Activated CD4-positive, alpha-beta memory T cell treated with anti-CD3 and anti-CD28 coated beads, Interleukin-2, amount 10 ng/mL, durations not matched to agents 7 days and 5 days (primary cell): ENCODE measurements around the gene ACTN1. TPM values are rescaled to one million over a fixed set of nuclear protein-coding genes. Genes with fewer than 3 reads are reported as not detected.

Experiments
- CTCF ChIA-PET: fragments of 350-600 bp; sonication (Branson Sonifier 250); formaldehyde crosslinking; loops from one replicate; lab custom pipeline; 2021; ENCODE audit warnings: antibody characterized with exemption, inconsistent platforms; lab: Charles Lee
- POLR2A ChIA-PET: fragments of 350-600 bp; sonication (Branson Sonifier 250); formaldehyde crosslinking; loops from one replicate; lab custom pipeline; 2021; ENCODE audit warnings: antibody characterized with exemption; lab: Charles Lee
- DNase-seq: peaks from one replicate; pipeline ENCODE4 v3.0.0-alpha.2; 2020
- H3K27ac Mint-ChIP-seq: one replicate; pipeline ENCODE4 v1.8.0; 2021; ENCODE audit warnings: mild to moderate bottlenecking, mixed read lengths
- H3K27me3 Mint-ChIP-seq: one replicate; pipeline ENCODE4 v1.8.0; 2021; ENCODE audit warnings: mixed read lengths
- H3K36me3 Mint-ChIP-seq: one replicate; pipeline ENCODE4 v1.8.0; 2021; ENCODE audit warnings: low read depth, mixed read lengths
- H3K4me1 Mint-ChIP-seq: one replicate; pipeline ENCODE4 v1.8.0; 2021; ENCODE audit warnings: mixed read lengths
- H3K4me3 Mint-ChIP-seq: one replicate; pipeline ENCODE4 v1.8.0; 2021; ENCODE audit warnings: mild to moderate bottlenecking, mixed read lengths
- H3K9me3 Mint-ChIP-seq: one replicate; pipeline ENCODE4 v1.8.0; 2021; ENCODE audit warnings: mixed read lengths
- total RNA-seq, 2 experiments: library from RNA; stranded (reverse); gene quantifications; one replicate each; pipeline ENCODE4 v1.2.3, GENCODE V29; 2021

ACTN1 gene
- total RNA-seq, 2 experiments from 2014 or later = 34.7 to 37.1 TPM

DNA sequence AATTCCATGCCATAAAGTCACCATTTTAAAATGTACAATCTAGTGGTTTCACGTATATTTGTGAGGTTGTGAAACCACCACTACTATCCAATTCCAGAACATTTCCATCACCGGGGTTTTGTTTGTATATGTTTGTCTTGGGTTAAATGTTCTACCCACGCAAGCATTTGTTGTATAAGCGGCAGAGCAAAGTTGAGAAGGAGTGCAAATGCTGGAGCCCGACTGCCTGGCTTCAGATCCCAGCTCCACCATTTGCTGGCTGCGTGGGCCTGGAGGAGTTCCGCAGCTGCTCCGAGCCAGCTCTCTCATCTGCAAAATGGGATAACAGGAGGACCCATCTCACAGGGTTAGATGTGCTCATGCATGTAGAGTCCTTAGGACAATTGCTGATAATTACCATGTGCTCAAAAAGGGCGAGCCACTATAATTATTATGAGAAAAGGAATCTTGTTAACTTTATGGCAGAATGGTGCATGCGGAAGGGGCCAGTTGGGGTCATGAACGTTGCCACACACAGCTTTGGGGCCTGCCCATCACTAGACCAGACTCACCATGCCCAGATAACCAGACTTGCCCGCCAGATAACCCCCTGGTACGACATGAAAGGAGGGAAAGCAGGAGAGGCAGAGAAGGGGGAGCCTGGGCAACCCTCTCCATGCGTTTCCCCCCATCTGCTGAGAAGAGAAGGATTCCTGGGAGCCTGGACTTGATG, 6.4 kb downstream of the ACTN1 start:
- H3K27me3 Mint-ChIP-seq = no peaks in the 10 kb centered on the region
- peaks cover 50% of the 10 kb centered on the region for H3K4me1 Mint-ChIP-seq
- H3K4me3 Mint-ChIP-seq = no peak overlapping the region
- no peak for DNase-seq
- CTCF ChIA-PET = interaction anchor here (0.5 kb wide), 1 partner anchor 360 kb away, joined by 3 read pairs; no protein-coding TSS in a partner anchor
- H3K9me3 Mint-ChIP-seq = peaks cover 26% of the 10 kb centered on the region
- H3K36me3 Mint-ChIP-seq = peaks cover 40% of the 10 kb centered on the region
- H3K27ac Mint-ChIP-seq = no peak overlapping the region
- POLR2A ChIA-PET = no interaction called here

GRCh38 chr14:68971411-68972035, 7.6 kb downstream of the ACTN1 start:
- no peak overlapping the region for H3K27ac Mint-ChIP-seq
- peaks cover 26% of the 10 kb centered on the region for H3K9me3 Mint-ChIP-seq
- no peak overlapping the region for H3K4me3 Mint-ChIP-seq
- H3K27me3 Mint-ChIP-seq = no peaks in the 10 kb centered on the region
- DNase-seq = no peak
- ChIA-PET POLR2A (no interaction called here), CTCF (no interaction called here)
- H3K4me1 Mint-ChIP-seq = peaks cover 43% of the 10 kb centered on the region
- peaks cover 36% of the 10 kb centered on the region for H3K36me3 Mint-ChIP-seq

- ChIA-PET POLR2A (no interaction called here), CTCF (no interaction called here)
- peaks cover 36% of the 10 kb centered on the region for H3K36me3 Mint-ChIP-seq
- H3K27ac Mint-ChIP-seq = no peak overlapping the region
- peaks cover 37% of the 10 kb centered on the region for H3K4me1 Mint-ChIP-seq
- H3K4me3 Mint-ChIP-seq = no peak overlapping the region
- no peak for DNase-seq
- peaks cover 26% of the 10 kb centered on the region for H3K9me3 Mint-ChIP-seq
- no peaks in the 10 kb centered on the region for H3K27me3 Mint-ChIP-seq
Observed at GRCh38 chr14:68970736-68971135, 8.4 kb downstream of the ACTN1 start.

DNA sequence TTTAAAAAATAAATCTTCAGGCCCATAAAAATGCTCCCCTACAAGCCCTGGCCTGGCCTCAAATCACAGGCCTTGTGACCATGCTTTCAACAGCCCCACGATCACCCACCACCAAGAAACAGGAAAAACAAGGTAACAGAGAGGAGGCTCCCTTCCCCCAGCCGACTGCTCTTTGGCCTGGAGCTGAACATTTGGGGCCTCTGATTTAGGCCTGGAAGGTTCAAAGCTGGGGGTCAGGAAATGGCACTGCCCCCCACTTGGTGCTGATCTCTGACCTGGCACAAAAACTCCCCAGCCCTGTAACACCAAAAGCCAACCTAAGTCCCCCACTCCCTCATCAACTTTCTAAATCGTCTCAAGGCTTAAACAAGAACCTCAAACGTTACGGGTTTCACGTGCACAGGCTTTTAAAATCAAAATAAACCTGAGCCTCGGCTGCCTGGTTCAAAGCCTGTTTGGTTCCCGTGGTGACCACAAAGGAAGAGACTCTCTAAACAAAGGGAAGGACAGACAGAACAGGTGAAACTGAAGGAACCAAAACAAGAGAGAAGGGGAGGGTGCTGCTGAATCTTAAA, 9.0 kb downstream of the ACTN1 start:
- peaks cover 30% of the 10 kb centered on the region for H3K36me3 Mint-ChIP-seq
- H3K4me3 Mint-ChIP-seq = no peak overlapping the region
- ChIA-PET POLR2A (no interaction called here), CTCF (interaction anchor here (1.2 kb wide), 1 partner anchor 126 kb away, joined by 3 read pairs; no protein-coding TSS in a partner anchor)
- peak overlapping the region; percentile 62 for H3K27ac Mint-ChIP-seq
- peaks cover 37% of the 10 kb centered on the region for H3K4me1 Mint-ChIP-seq
- H3K9me3 Mint-ChIP-seq = peaks cover 26% of the 10 kb centered on the region
- DNase-seq = no peak
- H3K27me3 Mint-ChIP-seq = no peaks in the 10 kb centered on the region

GRCh38 chr14:68969278-68970033, 9.6 kb downstream of the ACTN1 start:
- Mint-ChIP-seq H3K27me3 (no peaks in the 10 kb centered on the region), H3K36me3 (peaks cover 24% of the 10 kb centered on the region), H3K9me3 (peaks cover 21% of the 10 kb centered on the region), H3K4me1 (peaks cover 37% of the 10 kb centered on the region), H3K4me3 (no peak overlapping the region), H3K27ac (peak overlapping the region; percentile 62)
- DNase-seq = no peak
- POLR2A ChIA-PET = interaction anchor here (1.2 kb wide), 1 partner anchor 8 kb away, joined by 4 read pairs; no protein-coding TSS in a partner anchor
- CTCF ChIA-PET = interaction anchor here (1.1 to 1.2 kb wide), 2 partner anchors 126 to 428 kb away, joined by 3 read pairs; partner anchors contain the start of gene ERH

DNA sequence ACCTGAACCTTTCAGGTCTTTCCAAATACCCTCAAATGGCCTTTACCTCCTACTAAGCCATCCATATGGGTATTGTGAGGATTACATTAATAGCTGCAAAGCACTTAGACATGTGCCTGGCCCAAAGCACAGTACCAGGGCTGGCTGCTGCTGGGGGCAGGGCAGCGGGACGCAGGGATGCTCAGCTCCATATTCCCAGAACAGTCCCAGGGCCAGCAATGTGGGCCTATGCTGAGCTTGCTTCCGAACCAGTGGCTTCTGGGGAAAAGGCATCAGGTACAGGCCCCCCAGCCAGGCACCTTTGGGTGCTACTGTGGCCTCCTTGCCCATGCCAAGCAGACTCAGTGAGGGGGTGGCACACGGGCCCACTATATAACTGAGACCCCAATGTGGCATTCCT, 10.4 kb downstream of the ACTN1 start:
- ChIA-PET POLR2A (interaction anchor here (1.2 kb wide), 1 partner anchor 9 kb away, joined by 4 read pairs; no protein-coding TSS in a partner anchor), CTCF (interaction anchor here (1.1 kb wide), 1 partner anchor 429 kb away, joined by 3 read pairs; the partner anchor contains the start of gene ERH)
- H3K9me3 Mint-ChIP-seq = peaks cover 16% of the 10 kb centered on the region
- H3K27ac Mint-ChIP-seq = no peak overlapping the region
- no peak overlapping the region for H3K4me3 Mint-ChIP-seq
- H3K4me1 Mint-ChIP-seq = peaks cover 37% of the 10 kb centered on the region
- DNase-seq = no peak
- no peaks in the 10 kb centered on the region for H3K27me3 Mint-ChIP-seq
- H3K36me3 Mint-ChIP-seq = peaks cover 17% of the 10 kb centered on the region

- Mint-ChIP-seq H3K4me3 (no peak overlapping the region), H3K4me1 (peaks cover 37% of the 10 kb centered on the region), H3K36me3 (peaks cover 11% of the 10 kb centered on the region), H3K27ac (no peak overlapping the region), H3K9me3 (peaks cover 9% of the 10 kb centered on the region), H3K27me3 (no peaks in the 10 kb centered on the region)
- POLR2A ChIA-PET = interaction anchor here (1.2 kb wide), 1 partner anchor 10 kb away, joined by 4 read pairs; no protein-coding TSS in a partner anchor
- peak; percentile 34 for DNase-seq
- CTCF ChIA-PET = no interaction called here
Observed at GRCh38 chr14:68968051-68968450, 11.1 kb downstream of the ACTN1 start.

DNA sequence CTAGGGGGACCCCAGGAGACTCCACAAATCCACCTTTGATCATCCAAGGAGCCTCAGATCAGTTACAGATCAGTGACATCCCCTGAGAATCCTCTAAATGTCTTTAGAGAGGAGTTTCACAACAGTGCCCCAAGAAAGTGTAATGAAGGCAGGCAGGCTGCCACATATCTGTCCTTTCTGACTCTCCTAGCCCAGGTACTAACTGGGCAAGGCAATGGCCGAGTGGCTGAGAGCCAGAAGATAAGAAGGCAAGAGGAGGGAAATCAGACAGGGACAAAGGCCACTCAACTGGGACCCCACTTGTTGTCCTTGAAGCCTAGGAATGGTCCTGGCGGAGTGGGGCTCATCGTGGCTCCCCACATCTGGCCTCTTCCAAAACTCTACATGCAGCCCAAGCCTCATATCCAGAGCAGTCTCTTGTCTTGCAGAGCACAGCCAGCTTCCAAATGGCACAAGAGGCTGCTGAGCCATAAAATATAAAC, 11.6 kb downstream of the ACTN1 start:
- H3K27me3 Mint-ChIP-seq = no peaks in the 10 kb centered on the region
- POLR2A ChIA-PET = no interaction called here
- peaks cover 4% of the 10 kb centered on the region for H3K9me3 Mint-ChIP-seq
- no peak overlapping the region for H3K27ac Mint-ChIP-seq
- H3K4me1 Mint-ChIP-seq = peaks cover 37% of the 10 kb centered on the region
- CTCF ChIA-PET = no interaction called here
- H3K4me3 Mint-ChIP-seq = no peak overlapping the region
- peaks cover 5% of the 10 kb centered on the region for H3K36me3 Mint-ChIP-seq
- DNase-seq = no peak

DNA sequence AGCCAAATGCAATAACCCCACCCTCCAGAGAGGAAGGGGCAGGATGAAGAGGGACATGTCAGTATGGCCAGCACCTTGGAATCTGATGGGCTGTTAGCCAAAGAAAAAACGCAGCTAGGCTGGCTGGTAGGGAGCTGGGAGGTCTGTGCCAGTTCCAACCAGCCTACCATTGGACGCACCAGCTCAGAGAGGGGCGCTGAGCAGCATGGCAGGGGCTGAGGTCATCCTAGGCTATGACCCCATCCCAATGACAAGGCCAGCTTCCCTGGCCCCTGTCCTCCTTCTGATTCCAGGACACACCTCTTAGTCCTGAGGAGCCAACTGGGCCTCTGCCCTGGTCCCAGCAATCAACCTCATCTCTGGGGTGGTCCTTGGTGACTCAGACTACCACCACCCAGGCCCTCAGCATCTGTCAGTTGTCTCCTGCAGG, 12.2 kb downstream of the ACTN1 start:
- H3K9me3 Mint-ChIP-seq = no peaks in the 10 kb centered on the region
- no peak overlapping the region for H3K27ac Mint-ChIP-seq
- DNase-seq = no peak
- H3K36me3 Mint-ChIP-seq = no peaks in the 10 kb centered on the region
- no peaks in the 10 kb centered on the region for H3K27me3 Mint-ChIP-seq
- CTCF ChIA-PET = no interaction called here
- POLR2A ChIA-PET = no interaction called here
- peaks cover 37% of the 10 kb centered on the region for H3K4me1 Mint-ChIP-seq
- no peak overlapping the region for H3K4me3 Mint-ChIP-seq

DNA sequence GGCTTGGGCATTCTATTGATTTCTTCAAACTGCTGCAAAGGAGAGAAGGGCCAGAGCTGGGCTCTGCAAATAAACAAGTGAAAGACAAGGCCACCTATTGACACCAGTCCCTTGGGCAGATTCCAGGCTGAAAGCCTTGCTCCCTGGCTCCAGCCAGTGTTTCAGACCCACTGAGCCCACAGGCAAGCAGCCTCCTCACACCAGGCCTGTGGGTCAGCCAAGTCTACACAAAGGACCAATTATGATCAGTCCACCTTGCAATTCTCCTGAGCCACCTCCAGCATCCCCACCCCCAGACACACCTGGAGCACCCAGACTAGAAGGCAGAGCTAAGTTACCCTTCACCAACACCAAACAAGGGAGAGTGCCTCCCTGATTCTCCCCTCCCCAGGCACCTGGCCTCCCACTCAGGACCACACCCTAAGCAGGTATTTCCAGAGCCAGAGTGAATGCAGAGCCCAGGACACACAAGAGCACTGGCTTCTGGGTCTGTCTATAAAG, 13.8 kb downstream of the ACTN1 start:
- ChIA-PET POLR2A (no interaction called here), CTCF (interaction anchor here (0.6 kb wide), 1 partner anchor 20 kb away, joined by 5 read pairs; no protein-coding TSS in a partner anchor)
- H3K4me3 Mint-ChIP-seq = no peak overlapping the region
- H3K27me3 Mint-ChIP-seq = no peaks in the 10 kb centered on the region
- H3K27ac Mint-ChIP-seq = no peak overlapping the region
- no peaks in the 10 kb centered on the region for H3K9me3 Mint-ChIP-seq
- peaks cover 26% of the 10 kb centered on the region for H3K4me1 Mint-ChIP-seq
- DNase-seq = no peak
- H3K36me3 Mint-ChIP-seq = no peaks in the 10 kb centered on the region

DNA sequence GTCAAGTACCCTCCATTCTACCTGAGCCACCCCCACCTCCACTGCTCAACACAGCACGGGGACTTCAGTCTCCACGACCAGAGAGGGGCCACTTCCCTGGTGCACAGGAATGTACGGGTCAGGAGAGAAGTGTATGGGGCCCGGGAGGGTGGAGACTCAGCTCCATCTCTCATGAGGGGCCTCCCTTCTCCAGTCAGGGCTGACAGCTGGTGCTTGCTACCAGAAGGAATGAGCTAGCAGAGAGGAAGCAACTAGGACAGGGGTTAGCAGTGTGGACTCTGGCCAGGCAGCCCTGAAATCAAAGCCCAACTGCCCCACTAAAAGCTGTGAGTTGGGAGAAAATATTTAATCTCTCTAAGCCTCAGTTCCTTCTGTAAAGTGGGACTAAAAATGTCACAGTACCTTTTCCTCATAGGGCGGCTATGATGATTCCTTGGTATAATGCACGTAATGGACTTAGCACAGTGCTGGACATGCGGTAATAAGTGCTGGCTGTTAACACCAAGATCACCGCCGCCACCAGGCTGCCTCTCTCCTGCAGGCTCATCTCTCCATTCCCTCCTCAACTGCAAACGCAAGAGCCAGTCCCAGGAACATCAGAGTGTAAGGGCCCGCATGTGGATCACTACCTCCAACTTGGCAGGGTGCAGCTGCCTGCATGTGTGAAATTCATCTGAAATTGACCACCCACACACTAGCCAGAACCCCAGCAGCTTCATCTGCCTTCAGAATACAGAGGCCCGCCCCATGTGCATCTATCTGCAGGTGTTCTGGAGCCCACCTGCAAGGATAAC, 14.6 kb downstream of the ACTN1 start:
- Mint-ChIP-seq H3K4me1 (peaks cover 18% of the 10 kb centered on the region), H3K36me3 (no peaks in the 10 kb centered on the region), H3K27ac (no peak overlapping the region), H3K4me3 (no peak overlapping the region), H3K9me3 (no peaks in the 10 kb centered on the region), H3K27me3 (no peaks in the 10 kb centered on the region)
- ChIA-PET CTCF (no interaction called here), POLR2A (no interaction called here)
- DNase-seq = no peak

DNA sequence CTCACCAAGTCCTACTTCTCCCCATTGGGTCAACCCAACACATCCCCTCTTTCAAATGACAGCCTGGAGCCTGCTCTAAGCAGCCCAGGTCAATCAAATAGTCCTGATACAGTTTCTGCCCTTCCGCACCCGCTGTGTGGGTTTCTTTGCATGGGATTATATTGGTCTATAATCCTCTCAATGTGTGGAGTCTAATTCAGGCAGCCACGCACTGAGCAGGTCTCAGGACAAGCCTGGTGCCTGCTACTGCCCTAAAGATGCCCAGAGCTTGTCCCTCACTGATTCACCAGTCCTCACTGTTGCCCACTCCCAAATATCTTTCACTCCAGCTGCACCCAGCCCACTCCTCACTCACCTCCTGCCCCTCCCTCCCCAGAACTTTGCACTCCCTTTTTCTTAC, 16.4 kb downstream of the ACTN1 start:
- DNase-seq = no peak
- ChIA-PET POLR2A (no interaction called here), CTCF (no interaction called here)
- Mint-ChIP-seq H3K4me1 (peaks cover 10% of the 10 kb centered on the region), H3K27me3 (no peaks in the 10 kb centered on the region), H3K9me3 (no peaks in the 10 kb centered on the region), H3K36me3 (no peaks in the 10 kb centered on the region), H3K27ac (no peak overlapping the region), H3K4me3 (no peak overlapping the region)
